Measurements from ENCODE around the gene ODAD4. TPM values are rescaled to one million over a fixed set of nuclear protein-coding genes. Genes with fewer than 3 reads are reported as not detected.
"Not testable (repeated sequence)": the region's sequence is repeated elsewhere in the genome, so short reads cannot be mapped to it uniquely, and the experiment has no call there.

Gene ODAD4
- total RNA-seq, 2 experiments from 2014 or later, result 1.1 to 1.3 TPM

DNA sequence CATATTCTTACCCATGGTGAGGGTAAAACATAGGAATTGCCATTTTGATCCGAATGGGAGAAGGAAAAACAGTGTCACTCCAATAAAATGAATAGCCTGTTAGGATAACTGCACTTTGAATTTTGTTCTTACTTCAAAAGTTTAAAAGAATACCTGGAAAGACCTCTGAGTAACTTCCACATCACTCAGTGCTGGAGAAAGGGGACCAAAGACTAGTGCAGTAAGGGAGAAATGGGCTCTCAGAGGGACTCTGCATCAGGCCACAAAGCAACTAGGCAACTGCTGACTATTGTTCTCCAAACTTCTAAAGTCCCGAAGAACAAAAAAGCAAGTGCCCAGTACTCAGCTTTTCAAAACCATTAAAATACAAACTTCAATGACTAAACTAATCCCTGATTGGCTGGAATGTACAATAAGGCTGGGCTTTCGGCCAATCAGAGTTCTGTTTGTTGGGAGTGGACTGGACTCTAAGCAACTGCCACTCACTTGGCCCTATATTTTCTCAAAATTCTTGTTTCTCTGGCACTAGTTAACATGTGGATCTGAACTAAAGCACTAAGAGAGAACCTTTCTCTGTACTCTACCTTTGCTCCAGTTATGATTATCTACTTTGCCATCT lies 80.6 kb downstream of the ODAD4 start:
- Histone ChIP-seq H3K9me3 (ENCODE audit: low read length) (no peaks in the 10 kb centered on the region), H3K79me2 (ENCODE audit: insufficient read depth, low read depth, low read length) (peaks cover 100% of the 10 kb centered on the region), H3K4me2 (ENCODE audit: low read length) (no peak overlapping the region), H3K27ac (ENCODE audit: low read depth, low read length, poor library complexity, severe bottlenecking) (no peak overlapping the region), H2AFZ (ENCODE audit: low read length) (no peak overlapping the region), H3K4me1 (ENCODE audit: insufficient read depth, low read length, poor library complexity, severe bottlenecking) (peaks cover 29% of the 10 kb centered on the region), H3K4me3 (ENCODE audit: low read depth, low read length, poor library complexity, severe bottlenecking) (no peak overlapping the region), H3K9me2 (ENCODE audit: insufficient read depth, low read length) (no peaks in the 10 kb centered on the region), H3K36me3 (ENCODE audit: insufficient read depth, low read length) (peaks cover 57% of the 10 kb centered on the region), H4K20me1 (ENCODE audit: insufficient read depth, low read length) (peaks cover 17% of the 10 kb centered on the region)
- TF ChIP-seq EZH2phosphoT487 (IDR thresholded peaks at IDR 0.05; ENCODE audit: borderline replicate concordance, low read depth, low read length), result no peak
- intact Hi-C loops (cut with micrococcal nuclease; ENCODE audit: unreplicated experiment), result loop anchor here (10.0 kb wide), 1 partner anchor 244 kb away; no protein-coding TSS in a partner anchor
- no TSS peak for BruUV-seq (replicated peaks)
- ChIA-PET POLR2A (no interaction called here), CTCF (ENCODE audit: unreplicated experiment) (no interaction called here)
- DNase-seq (ENCODE audit: low spot score), result no peak

DNA sequence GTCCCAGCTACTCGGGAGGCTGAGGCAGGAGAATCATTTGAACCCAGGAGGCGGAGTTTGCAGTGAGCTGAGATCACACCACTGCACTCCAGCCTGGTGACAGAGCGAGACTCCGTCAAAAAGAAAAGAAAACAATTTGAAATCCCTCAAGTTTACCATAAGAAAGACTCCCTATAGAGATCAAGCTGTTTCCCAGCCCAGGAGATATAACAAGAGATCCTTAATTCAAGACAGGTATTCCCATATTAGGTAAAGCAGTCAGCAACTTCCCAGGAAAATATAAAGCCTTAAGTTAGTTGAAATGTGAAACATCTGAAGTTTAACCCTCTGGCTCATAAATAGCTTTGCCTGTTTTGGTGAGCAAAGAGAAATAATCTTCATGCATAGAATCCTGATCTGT lies 81.9 kb downstream of the ODAD4 start:
- H3K4me3 ChIP-seq (ENCODE audit: low read depth, low read length, poor library complexity, severe bottlenecking); H3K9me2 ChIP-seq (ENCODE audit: insufficient read depth, low read length); H2AFZ ChIP-seq (ENCODE audit: low read length); BruUV-seq (replicated peaks); H3K27ac ChIP-seq (ENCODE audit: low read depth, low read length, poor library complexity, severe bottlenecking); DNase-seq (ENCODE audit: low spot score); CTCF ChIA-PET (ENCODE audit: unreplicated experiment); H3K9me3 ChIP-seq (ENCODE audit: low read length); H3K4me2 ChIP-seq (ENCODE audit: low read length): not testable (repeated sequence)
- peaks cover 50% of the 10 kb centered on the region for H3K36me3 ChIP-seq (ENCODE audit: insufficient read depth, low read length)
- H4K20me1 ChIP-seq (ENCODE audit: insufficient read depth, low read length), result peaks cover 17% of the 10 kb centered on the region
- intact Hi-C loops (cut with micrococcal nuclease; ENCODE audit: unreplicated experiment), result loop anchor here (10.0 kb wide), 1 partner anchor 242 kb away; no protein-coding TSS in a partner anchor
- H3K4me1 ChIP-seq (ENCODE audit: insufficient read depth, low read length, poor library complexity, severe bottlenecking), result peaks cover 32% of the 10 kb centered on the region
- H3K79me2 ChIP-seq (ENCODE audit: insufficient read depth, low read depth, low read length), result peaks cover 98% of the 10 kb centered on the region
- POLR2A ChIA-PET, result interaction anchor here (0.5 to 1.0 kb wide), 2 partner anchors 15 to 594 kb away, joined by 4 to 5 read pairs; no protein-coding TSS in a partner anchor

DNA sequence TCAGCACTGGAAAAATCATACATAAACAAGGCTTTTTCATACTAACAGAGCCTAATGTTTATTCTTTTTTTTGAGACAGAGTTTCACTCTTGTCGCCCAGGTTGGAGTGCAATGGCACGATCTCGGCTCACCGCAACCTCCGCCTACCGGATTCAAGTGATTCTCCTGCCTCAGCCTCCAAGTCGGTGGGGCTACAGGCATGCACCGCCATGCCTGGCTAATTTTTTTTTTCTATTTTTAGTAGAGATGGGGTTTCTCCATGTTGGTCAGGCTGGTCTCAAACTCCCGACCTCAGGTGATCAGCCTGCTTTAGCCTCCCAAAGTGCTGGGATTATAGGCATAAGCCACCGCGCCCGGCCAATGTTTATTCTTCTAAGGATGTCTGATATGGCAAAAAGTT lies 83.3 kb downstream of the ODAD4 start:
- CTCF ChIA-PET (ENCODE audit: unreplicated experiment); DNase-seq (ENCODE audit: low spot score); H3K4me3 ChIP-seq (ENCODE audit: low read depth, low read length, poor library complexity, severe bottlenecking); POLR2A ChIA-PET; H3K27ac ChIP-seq (ENCODE audit: low read depth, low read length, poor library complexity, severe bottlenecking); H2AFZ ChIP-seq (ENCODE audit: low read length); H3K9me3 ChIP-seq (ENCODE audit: low read length); BruUV-seq (replicated peaks); H3K4me2 ChIP-seq (ENCODE audit: low read length); H3K9me2 ChIP-seq (ENCODE audit: insufficient read depth, low read length): not testable (repeated sequence)
- intact Hi-C loops (cut with micrococcal nuclease; ENCODE audit: unreplicated experiment), result loop anchor here (10.0 kb wide), 1 partner anchor 241 kb away; no protein-coding TSS in a partner anchor
- Histone ChIP-seq H3K4me1 (ENCODE audit: insufficient read depth, low read length, poor library complexity, severe bottlenecking) (peaks cover 42% of the 10 kb centered on the region), H3K36me3 (ENCODE audit: insufficient read depth, low read length) (peaks cover 46% of the 10 kb centered on the region), H3K79me2 (ENCODE audit: insufficient read depth, low read depth, low read length) (peaks cover 84% of the 10 kb centered on the region), H4K20me1 (ENCODE audit: insufficient read depth, low read length) (peaks cover 17% of the 10 kb centered on the region)

Other genes starting within 250 kb of the ODAD4 start
- 123 and 145 TPM in 2 replicates for gene EIF1, start 241.7 kb upstream of the ODAD4 start, total RNA-seq (2014; rRNA removed; shearing (Covaris generic))
- gene EIF1, start 241.7 kb upstream of the ODAD4 start, total RNA-seq (2022), result 659 and 705 TPM in 2 replicates
- not detected in 2 replicates for gene GAST, start 218.3 kb upstream of the ODAD4 start, total RNA-seq (2014; rRNA removed; shearing (Covaris generic))
- gene GAST, start 218.3 kb upstream of the ODAD4 start, total RNA-seq (2022), result not detected in 2 replicates
- 0.10 and 0.19 TPM in 2 replicates for gene HAP1, start 196.0 kb upstream of the ODAD4 start, total RNA-seq (2014; rRNA removed; shearing (Covaris generic))
- 0.22 and 0.55 TPM in 2 replicates for gene HAP1, start 196.0 kb upstream of the ODAD4 start, total RNA-seq (2022)
- 29.9 and 40.5 TPM in 2 replicates for gene JUP, start 143.9 kb upstream of the ODAD4 start, total RNA-seq (2014; rRNA removed; shearing (Covaris generic))
- gene JUP, start 143.9 kb upstream of the ODAD4 start, total RNA-seq (2022), result 62.0 and 69.3 TPM in 2 replicates
- gene P3H4, start 118.7 kb upstream of the ODAD4 start, total RNA-seq (2014; rRNA removed; shearing (Covaris generic)), result 0.08 TPM in 1 of 2 replicates, not detected in the other
- gene P3H4, start 118.7 kb upstream of the ODAD4 start, total RNA-seq (2022), result 2.2 and 2.6 TPM in 2 replicates
- 1.5 TPM in 1 of 2 replicates, not detected in the other for gene FKBP10, start 117.6 kb upstream of the ODAD4 start, total RNA-seq (2014; rRNA removed; shearing (Covaris generic))
- gene FKBP10, start 117.6 kb upstream of the ODAD4 start, total RNA-seq (2022), result 7.3 and 7.8 TPM in 2 replicates
- gene NT5C3B, start 94.4 kb upstream of the ODAD4 start, total RNA-seq (2014; rRNA removed; shearing (Covaris generic)), result 0.16 TPM in 1 of 2 replicates, not detected in the other
- 10.0 and 12.1 TPM in 2 replicates for gene NT5C3B, start 94.4 kb upstream of the ODAD4 start, total RNA-seq (2022)
- not detected in 2 replicates for gene KLHL10, start 92.8 kb upstream of the ODAD4 start, total RNA-seq (2014; rRNA removed; shearing (Covaris generic))
- gene KLHL10, start 92.8 kb upstream of the ODAD4 start, total RNA-seq (2022), result not detected in 2 replicates
- gene KLHL11, start 65.2 kb upstream of the ODAD4 start, total RNA-seq (2014; rRNA removed; shearing (Covaris generic)), result 29.9 and 35.4 TPM in 2 replicates
- gene KLHL11, start 65.2 kb upstream of the ODAD4 start, total RNA-seq (2022), result 20.5 and 20.9 TPM in 2 replicates
- 102 and 105 TPM in 2 replicates for gene ACLY, start 11.7 kb upstream of the ODAD4 start, total RNA-seq (2014; rRNA removed; shearing (Covaris generic))
- 203 and 222 TPM in 2 replicates for gene ACLY, start 11.7 kb upstream of the ODAD4 start, total RNA-seq (2022)
- 33.8 and 34.1 TPM in 2 replicates for gene CNP, start 36.2 kb downstream of the ODAD4 start, total RNA-seq (2014; rRNA removed; shearing (Covaris generic))
- gene CNP, start 36.2 kb downstream of the ODAD4 start, total RNA-seq (2022), result 43.9 and 50.6 TPM in 2 replicates
- gene DNAJC7, start 86.8 kb downstream of the ODAD4 start, total RNA-seq (2014; rRNA removed; shearing (Covaris generic)), result 76.4 and 87.1 TPM in 2 replicates
- 118 and 124 TPM in 2 replicates for gene DNAJC7, start 86.8 kb downstream of the ODAD4 start, total RNA-seq (2022)
- gene NKIRAS2, start 89.5 kb downstream of the ODAD4 start, total RNA-seq (2014; rRNA removed; shearing (Covaris generic)), result 34.8 and 40.2 TPM in 2 replicates
- gene NKIRAS2, start 89.5 kb downstream of the ODAD4 start, total RNA-seq (2022), result 32.8 and 38.1 TPM in 2 replicates
- 0.10 and 0.25 TPM in 2 replicates for gene C17orf113, start 120.0 kb downstream of the ODAD4 start, total RNA-seq (2014; rRNA removed; shearing (Covaris generic))
- gene C17orf113, start 120.0 kb downstream of the ODAD4 start, total RNA-seq (2022), result 0.25 TPM in 1 of 2 replicates, not detected in the other
- 0.21 and 0.85 TPM in 2 replicates for gene ZNF385C, start 167.9 kb downstream of the ODAD4 start, total RNA-seq (2014; rRNA removed; shearing (Covaris generic))
- gene ZNF385C, start 167.9 kb downstream of the ODAD4 start, total RNA-seq (2022), result 0.26 and 0.67 TPM in 2 replicates
- 7.7 and 10.3 TPM in 2 replicates for gene DHX58, start 182.1 kb downstream of the ODAD4 start, total RNA-seq (2014; rRNA removed; shearing (Covaris generic))
- 19.4 and 23.7 TPM in 2 replicates for gene DHX58, start 182.1 kb downstream of the ODAD4 start, total RNA-seq (2022)
- gene KAT2A, start 190.8 kb downstream of the ODAD4 start, total RNA-seq (2014; rRNA removed; shearing (Covaris generic)), result 56.1 and 73.0 TPM in 2 replicates
- 89.8 and 95.2 TPM in 2 replicates for gene KAT2A, start 190.8 kb downstream of the ODAD4 start, total RNA-seq (2022)
- 0.16 TPM in 1 of 2 replicates, not detected in the other for gene HSPB9, start 192.2 kb downstream of the ODAD4 start, total RNA-seq (2014; rRNA removed; shearing (Covaris generic))
- gene HSPB9, start 192.2 kb downstream of the ODAD4 start, total RNA-seq (2022), result not detected in 2 replicates
- 37.3 and 50.1 TPM in 2 replicates for gene RAB5C, start 224.4 kb downstream of the ODAD4 start, total RNA-seq (2014; rRNA removed; shearing (Covaris generic))
- gene RAB5C, start 224.4 kb downstream of the ODAD4 start, total RNA-seq (2022), result 60.6 and 61.2 TPM in 2 replicates